OCI-LY7 (cell line): ENCODE data around the gene ZNF644. TPM values are rescaled to one million over a fixed set of nuclear protein-coding genes. Genes with fewer than 3 reads are reported as not detected.

Experiments used
- BruUV-seq: library from RNA; stranded (reverse); fragments of 400-500 nt; replicated peaks from 2 replicates; lab custom pipeline; 2021; lab: Mats Ljungman, UMichigan
- CTCF ChIA-PET: fragments of 300-600 bp; sonication (Branson Sonifier 250); formaldehyde crosslinking; loops from one replicate; lab custom pipeline; 2022; ENCODE audit warnings: antibody characterized with exemption; ENCODE audit not compliant: unreplicated experiment; lab: Charles Lee
- POLR2A ChIA-PET: fragments of 300-600 bp; sonication (Branson Sonifier 250); formaldehyde crosslinking; loops from one replicate; lab custom pipeline; 2022; ENCODE audit warnings: antibody characterized with exemption; lab: Charles Lee
- DNase-seq: peaks from one replicate; pipeline ENCODE4 v3.0.0-alpha.2; 2015; ENCODE audit warnings: low spot score
- H2AFZ ChIP-seq: fragments of 200-600 bp; sonication (generic), shearing (Covaris generic); 2 replicates; pipeline ENCODE4 v1.6.1; 2014; ENCODE audit warnings: mild to moderate bottlenecking, antibody characterized with exemption, low read length, moderate library complexity
- H3K27ac ChIP-seq: fragments of 200-600 bp; sonication (generic); 2 replicates; pipeline ENCODE4 v1.5.1; 2014; ENCODE audit warnings: mixed run types, low read depth, mild to moderate bottlenecking, moderate library complexity, low read length, inconsistent platforms; ENCODE audit not compliant: poor library complexity, severe bottlenecking
- H3K36me3 ChIP-seq: fragments of 200-600 bp; sonication (generic); 2 replicates; pipeline ENCODE4 v1.6.1; 2014; ENCODE audit warnings: mild to moderate bottlenecking, antibody characterized with exemption, low read length, moderate library complexity, mixed read lengths; ENCODE audit not compliant: insufficient read depth
- H3K4me1 ChIP-seq: fragments of 200-600 bp; sonication (generic); 2 replicates; pipeline ENCODE4 v1.5.1; 2014; ENCODE audit warnings: mild to moderate bottlenecking, low read length; ENCODE audit not compliant: insufficient read depth, poor library complexity, severe bottlenecking
- H3K4me2 ChIP-seq: fragments of 200-600 bp; sonication (generic); 2 replicates; pipeline ENCODE4 v1.6.1; 2014; ENCODE audit warnings: mild to moderate bottlenecking, low read length
- H3K4me3 ChIP-seq: fragments of 200-600 bp; sonication (generic); 2 replicates; pipeline ENCODE4 v1.5.1; 2014; ENCODE audit warnings: mild to moderate bottlenecking, low read depth, low read length; ENCODE audit not compliant: poor library complexity, severe bottlenecking
- H3K79me2 ChIP-seq: fragments of 200-600 bp; sonication (generic); 2 replicates; pipeline ENCODE4 v1.6.1; 2016; ENCODE audit warnings: low read depth, mild to moderate bottlenecking, low read length, moderate library complexity, mixed read lengths; ENCODE audit not compliant: insufficient read depth
- H3K9me2 ChIP-seq: fragments of 200-600 bp; sonication (generic); 2 replicates; pipeline ENCODE4 v1.6.1; 2016; ENCODE audit warnings: mild to moderate bottlenecking, low read length, mixed read lengths; ENCODE audit not compliant: insufficient read depth
- H3K9me3 ChIP-seq: fragments of 200-600 bp; sonication (generic); 2 replicates; pipeline ENCODE4 v1.6.1; 2014; ENCODE audit warnings: mild to moderate bottlenecking, mixed run types, low read length, mixed read lengths
- H4K20me1 ChIP-seq: fragments of 200-600 bp; sonication (generic); 2 replicates; pipeline ENCODE4 v1.6.1; 2014; ENCODE audit warnings: mild to moderate bottlenecking, antibody characterized with exemption, low read length, moderate library complexity, mixed read lengths; ENCODE audit not compliant: insufficient read depth
- EZH2phosphoT487 ChIP-seq: fragments of 200-600 bp; sonication (generic); IDR thresholded peaks from 2 replicates; pipeline ENCODE4 v1.6.1; 2018; ENCODE audit warnings: low read depth, borderline replicate concordance, mild to moderate bottlenecking, mixed run types, antibody characterized with exemption, low read length, moderate library complexity, mixed read lengths
- intact Hi-C: fragments of 100-400 bp; cut with micrococcal nuclease; formaldehyde crosslinking; loops from one replicate; pipeline ENCODE4 v1.10.0; 2022; ENCODE audit not compliant: unreplicated experiment
- total RNA-seq, 2 experiments: library from RNA; depleted of rRNA in 1 of 2; stranded (reverse); fragments of >200 nt in 1 of 2; shearing (Covaris generic) in 1 of 2; gene quantifications; 2 replicates each; pipeline ENCODE4 v1.2.3, GENCODE V29; 2014 to 2022
- TF ChIP-seq, protein P1 (sequence below): fragments of 200-600 bp; sonication (generic); conservative IDR thresholded peaks from 2 replicates; pipeline ENCODE4 v1.5.1; 2014; ENCODE audit warnings: mild to moderate bottlenecking, antibody characterized with exemption, low read length, moderate library complexity, mixed read lengths

ZNF644 gene
- total RNA-seq, 2 experiments from 2014 or later: 56.6 to 65.1 TPM

- Histone ChIP-seq H4K20me1 (no peaks in the 10 kb centered on the region), H3K9me2 (no peaks in the 10 kb centered on the region), H2AFZ (no peak overlapping the region), H3K79me2 (peaks cover 58% of the 10 kb centered on the region; the same call in 1 of the 2 replicates), H3K4me3 (no peak overlapping the region), H3K4me1 (no peaks in the 10 kb centered on the region), H3K27ac (no peak overlapping the region), H3K4me2 (no peak overlapping the region), H3K9me3 (no peaks in the 10 kb centered on the region), H3K36me3 (peaks cover 30% of the 10 kb centered on the region)
- CTCF ChIA-PET: no interaction called here
- POLR2A ChIA-PET: no interaction called here
- no TSS peak for BruUV-seq
- TF ChIP-seq, protein P1, sequence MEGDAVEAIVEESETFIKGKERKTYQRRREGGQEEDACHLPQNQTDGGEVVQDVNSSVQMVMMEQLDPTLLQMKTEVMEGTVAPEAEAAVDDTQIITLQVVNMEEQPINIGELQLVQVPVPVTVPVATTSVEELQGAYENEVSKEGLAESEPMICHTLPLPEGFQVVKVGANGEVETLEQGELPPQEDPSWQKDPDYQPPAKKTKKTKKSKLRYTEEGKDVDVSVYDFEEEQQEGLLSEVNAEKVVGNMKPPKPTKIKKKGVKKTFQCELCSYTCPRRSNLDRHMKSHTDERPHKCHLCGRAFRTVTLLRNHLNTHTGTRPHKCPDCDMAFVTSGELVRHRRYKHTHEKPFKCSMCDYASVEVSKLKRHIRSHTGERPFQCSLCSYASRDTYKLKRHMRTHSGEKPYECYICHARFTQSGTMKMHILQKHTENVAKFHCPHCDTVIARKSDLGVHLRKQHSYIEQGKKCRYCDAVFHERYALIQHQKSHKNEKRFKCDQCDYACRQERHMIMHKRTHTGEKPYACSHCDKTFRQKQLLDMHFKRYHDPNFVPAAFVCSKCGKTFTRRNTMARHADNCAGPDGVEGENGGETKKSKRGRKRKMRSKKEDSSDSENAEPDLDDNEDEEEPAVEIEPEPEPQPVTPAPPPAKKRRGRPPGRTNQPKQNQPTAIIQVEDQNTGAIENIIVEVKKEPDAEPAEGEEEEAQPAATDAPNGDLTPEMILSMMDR: no peak
- TF ChIP-seq EZH2phosphoT487: no peak
- DNase-seq: no peak
- intact Hi-C loops: no loop called here
Observed at GRCh38 chr1:90969241-90969640, 52.6 kb downstream of the ZNF644 start.

DNA sequence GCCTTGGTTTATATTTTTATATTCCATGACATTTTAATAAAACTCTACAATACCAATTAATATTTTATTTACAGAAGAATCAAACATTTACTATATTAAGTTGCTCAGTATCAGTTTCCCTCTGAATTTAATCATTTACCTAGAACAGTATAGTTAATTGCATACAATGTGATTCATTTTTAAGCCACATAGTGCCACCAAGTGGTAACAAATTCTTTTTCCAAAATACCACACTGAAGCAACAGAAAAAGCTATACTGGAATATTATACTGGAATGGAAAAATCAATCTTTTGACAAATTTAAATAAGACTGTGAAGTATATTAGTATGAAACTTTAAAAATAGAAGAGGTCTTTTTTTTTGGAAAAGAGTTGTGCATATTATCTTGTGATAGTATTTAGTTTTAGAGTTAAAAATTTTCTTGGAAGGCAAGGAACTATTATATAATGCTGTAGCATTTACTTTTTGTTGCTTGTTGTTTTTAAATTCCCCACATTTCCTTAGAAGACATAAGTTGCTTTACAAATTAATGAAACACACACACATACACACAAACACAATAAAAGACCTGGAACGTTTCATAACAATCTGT is 57.3 kb downstream of the ZNF644 start:
- Histone ChIP-seq H4K20me1 (peaks cover 6% of the 10 kb centered on the region; the same call in 1 of the 2 replicates), H3K4me3 (no peak overlapping the region), H3K4me1 (no peaks in the 10 kb centered on the region), H3K9me2 (no peaks in the 10 kb centered on the region), H3K4me2 (no peak overlapping the region), H3K79me2 (peaks cover 67% of the 10 kb centered on the region), H2AFZ (no peak overlapping the region), H3K9me3 (peaks cover 6% of the 10 kb centered on the region), H3K27ac (no peak overlapping the region), H3K36me3 (peaks cover 24% of the 10 kb centered on the region)
- no TSS peak for BruUV-seq
- ChIA-PET POLR2A (interaction anchor here (0.6 to 0.9 kb wide), 2 partner anchors 63 to 1687 kb away, joined by 3 read pairs; no protein-coding TSS in a partner anchor), CTCF (no interaction called here)
- DNase-seq: peak; percentile 11
- intact Hi-C loops: loop anchor here (2.0 kb wide), 1 partner anchor 244 kb away; no protein-coding TSS in a partner anchor
- TF ChIP-seq, protein P1: peak; percentile 87
- no peak for TF ChIP-seq EZH2phosphoT487

DNA sequence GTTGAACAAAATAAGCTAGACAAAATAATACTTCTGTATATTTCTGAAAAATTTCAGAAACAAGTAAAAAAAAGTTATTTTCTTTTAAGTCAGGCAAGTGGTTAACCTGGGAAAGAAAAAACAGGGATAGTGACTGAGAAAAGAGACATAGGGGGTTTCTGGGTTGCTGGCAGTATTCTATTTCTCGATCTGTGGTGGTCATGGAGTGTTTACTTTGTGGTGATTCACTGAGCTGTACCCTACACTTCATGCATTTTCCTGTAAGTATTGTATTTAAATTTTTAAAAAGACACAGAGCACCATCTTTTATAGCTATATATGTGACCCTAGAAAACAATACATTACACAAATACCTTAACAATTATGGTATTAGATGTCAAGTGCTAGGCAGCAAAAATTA is 58.2 kb downstream of the ZNF644 start:
- H4K20me1 ChIP-seq: peaks cover 6% of the 10 kb centered on the region; the same call in 1 of the 2 replicates
- intact Hi-C loops: loop anchor here (2.0 kb wide), 1 partner anchor 243 kb away; no protein-coding TSS in a partner anchor
- ChIA-PET CTCF (no interaction called here), POLR2A (interaction anchor here (0.7 kb wide), 1 partner anchor 20 kb away, joined by 6 read pairs; no protein-coding TSS in a partner anchor)
- H3K27ac ChIP-seq: no peak overlapping the region
- H3K4me3 ChIP-seq: no peak overlapping the region
- no peaks in the 10 kb centered on the region for H3K4me1 ChIP-seq
- TF ChIP-seq, protein P1: no peak
- no peak for TF ChIP-seq EZH2phosphoT487
- DNase-seq: no peak
- H2AFZ ChIP-seq: no peak overlapping the region
- H3K4me2 ChIP-seq: no peak overlapping the region
- peaks cover 15% of the 10 kb centered on the region for H3K9me3 ChIP-seq
- H3K79me2 ChIP-seq: peaks cover 69% of the 10 kb centered on the region
- BruUV-seq: no TSS peak
- H3K9me2 ChIP-seq: no peaks in the 10 kb centered on the region
- H3K36me3 ChIP-seq: peaks cover 32% of the 10 kb centered on the region
